ENCODE data around the gene FYB2.

Gene FYB2

DNA sequence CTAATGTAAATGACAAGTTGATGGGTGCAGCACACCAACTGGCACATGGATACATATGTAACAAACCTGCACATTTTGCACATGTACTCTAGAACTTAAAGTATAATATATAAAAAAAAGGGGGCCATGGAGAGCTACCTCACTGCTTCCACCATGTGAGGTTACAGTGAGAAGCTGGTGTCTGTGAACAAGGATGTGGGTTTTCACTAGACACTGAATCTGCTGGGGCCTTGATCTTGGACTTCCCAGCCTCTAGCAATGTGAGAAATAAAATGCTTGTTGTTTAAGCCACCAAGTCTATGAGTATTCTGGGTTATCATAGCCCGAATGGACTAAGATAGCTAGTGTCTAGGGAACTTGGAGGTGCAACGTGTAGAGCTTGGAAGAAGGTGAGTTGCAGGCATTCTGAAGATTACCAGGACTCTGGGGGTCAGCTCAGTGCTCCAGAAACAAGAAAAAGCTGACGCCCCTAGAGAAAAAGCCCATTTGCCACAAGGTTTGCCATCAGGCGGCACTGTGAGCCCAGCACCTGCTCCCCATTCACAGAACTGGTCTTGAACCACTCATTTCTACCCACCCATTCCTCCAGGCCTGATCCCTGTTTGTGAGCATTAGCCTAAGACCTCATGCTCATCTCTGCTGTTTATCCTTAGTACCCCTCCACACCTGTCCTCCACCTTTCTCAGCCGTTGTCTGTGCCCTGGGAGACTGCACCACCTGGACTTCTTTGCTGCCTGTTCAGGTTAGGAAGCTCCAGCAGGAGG lies 15.1 kb upstream of the FYB2 start:
- no peak for DNase-seq (ENCODE audit: low spot score)

DNA sequence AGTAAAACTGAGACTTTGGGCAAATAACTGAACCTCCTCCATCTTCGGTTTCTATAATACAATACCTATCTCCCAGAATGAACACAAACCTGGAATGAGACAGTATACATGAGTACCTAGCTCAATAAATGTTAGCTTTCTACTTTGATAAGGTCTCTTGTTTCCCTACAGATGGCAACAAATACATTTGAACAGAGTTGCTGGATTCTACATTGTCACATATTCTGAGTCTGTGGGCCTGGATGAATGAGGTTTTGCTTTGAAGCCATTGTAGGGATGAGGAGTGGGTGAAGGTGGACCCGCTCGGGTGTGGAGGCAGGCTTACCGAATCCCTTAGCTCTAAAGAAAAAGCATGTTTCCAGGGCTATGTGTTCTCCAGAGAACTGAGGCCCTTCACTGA lies 13.9 kb upstream of the FYB2 start:
- DNase-seq (ENCODE audit: low spot score) = no peak

- DNase-seq (ENCODE audit: low spot score) = peak; percentile 80
Measured at GRCh38 chr1:56831871-56832693, 12.9 kb upstream of the FYB2 start.

DNA sequence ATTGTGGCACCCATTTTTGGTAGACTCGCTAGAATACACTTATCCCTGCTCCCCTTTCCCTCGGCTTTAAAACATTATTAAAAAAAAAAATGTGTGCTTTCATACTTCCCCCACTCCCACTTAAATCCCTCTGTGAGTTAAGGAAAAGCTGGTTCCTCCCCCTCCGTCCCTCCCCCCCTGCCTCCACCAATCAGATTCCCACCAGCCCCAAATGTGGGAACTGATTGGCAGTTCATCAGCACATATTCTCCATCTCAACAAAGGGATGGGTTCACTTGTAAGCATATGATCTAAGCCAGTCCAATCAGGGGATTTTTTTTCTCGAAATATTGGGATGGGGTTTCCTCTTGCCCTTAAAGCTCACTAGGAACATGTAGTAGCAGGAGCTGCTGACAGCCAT lies 10.8 kb upstream of the FYB2 start:
- DNase-seq (ENCODE audit: low spot score) = no peak

- no peak for DNase-seq (ENCODE audit: low spot score)
Measured at GRCh38 chr1:56827711-56828110, 8.5 kb upstream of the FYB2 start.

- DNase-seq (ENCODE audit: low spot score) = no peak
Measured at GRCh38 chr1:56825436-56825835, 6.2 kb upstream of the FYB2 start.

- no peak for DNase-seq (ENCODE audit: low spot score)
Measured at GRCh38 chr1:56824938-56825337, 5.7 kb upstream of the FYB2 start.

- DNase-seq (ENCODE audit: low spot score) = no peak
Measured at GRCh38 chr1:56824271-56824670, 5.1 kb upstream of the FYB2 start.

DNA sequence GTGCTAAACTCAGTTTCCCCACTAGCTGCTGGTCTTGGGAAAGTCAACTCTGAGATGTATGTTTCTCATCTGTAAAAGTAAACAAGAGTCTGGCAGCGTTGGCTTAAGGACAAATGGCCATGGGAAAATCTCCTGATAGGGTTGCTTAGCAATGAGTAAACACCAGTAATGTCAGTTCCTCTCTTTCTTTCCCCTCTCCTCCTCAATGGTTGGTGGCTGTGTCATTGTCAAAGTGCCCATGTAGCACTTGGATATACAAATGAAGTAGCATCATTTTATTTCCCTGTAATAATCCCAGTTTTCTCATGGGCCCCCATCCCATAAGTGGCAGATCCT lies 2.2 kb upstream of the FYB2 start:
- no peak for DNase-seq (ENCODE audit: low spot score)

DNA sequence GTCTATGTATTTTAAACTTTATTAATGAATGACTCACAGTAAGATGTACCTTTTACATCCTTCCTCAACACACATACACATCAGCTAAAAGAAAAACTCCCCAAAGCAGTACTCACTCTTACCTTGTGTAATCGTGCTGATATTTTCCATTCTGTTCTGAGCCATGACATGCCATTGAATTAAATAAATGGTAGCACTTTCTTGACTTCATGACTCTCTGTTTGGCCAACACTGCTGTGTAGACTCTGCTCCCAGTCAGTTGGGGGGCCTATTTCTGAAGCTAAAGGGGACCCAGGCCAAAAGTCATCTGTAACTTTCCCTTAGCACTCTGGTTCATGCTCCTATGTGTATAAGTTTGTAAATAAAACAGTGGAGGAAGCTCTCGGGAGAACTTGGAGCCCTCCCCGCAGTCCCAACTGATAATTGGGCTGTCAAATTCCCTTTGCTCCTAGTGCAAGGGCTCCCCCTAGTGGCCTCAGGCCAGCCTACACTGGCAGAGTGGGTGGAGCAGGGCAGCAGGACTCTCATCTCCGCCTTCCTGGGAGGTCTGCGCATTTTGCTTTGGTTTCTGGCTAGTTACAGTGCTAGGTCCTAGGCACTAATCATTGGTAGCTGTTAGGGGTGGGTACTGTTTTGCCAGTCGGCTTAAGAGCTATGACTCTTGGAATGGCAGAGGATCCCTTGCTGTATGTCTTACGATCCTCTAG lies 1.7 kb upstream of the FYB2 start:
- peak; percentile 83 for DNase-seq (ENCODE audit: low spot score)

DNA sequence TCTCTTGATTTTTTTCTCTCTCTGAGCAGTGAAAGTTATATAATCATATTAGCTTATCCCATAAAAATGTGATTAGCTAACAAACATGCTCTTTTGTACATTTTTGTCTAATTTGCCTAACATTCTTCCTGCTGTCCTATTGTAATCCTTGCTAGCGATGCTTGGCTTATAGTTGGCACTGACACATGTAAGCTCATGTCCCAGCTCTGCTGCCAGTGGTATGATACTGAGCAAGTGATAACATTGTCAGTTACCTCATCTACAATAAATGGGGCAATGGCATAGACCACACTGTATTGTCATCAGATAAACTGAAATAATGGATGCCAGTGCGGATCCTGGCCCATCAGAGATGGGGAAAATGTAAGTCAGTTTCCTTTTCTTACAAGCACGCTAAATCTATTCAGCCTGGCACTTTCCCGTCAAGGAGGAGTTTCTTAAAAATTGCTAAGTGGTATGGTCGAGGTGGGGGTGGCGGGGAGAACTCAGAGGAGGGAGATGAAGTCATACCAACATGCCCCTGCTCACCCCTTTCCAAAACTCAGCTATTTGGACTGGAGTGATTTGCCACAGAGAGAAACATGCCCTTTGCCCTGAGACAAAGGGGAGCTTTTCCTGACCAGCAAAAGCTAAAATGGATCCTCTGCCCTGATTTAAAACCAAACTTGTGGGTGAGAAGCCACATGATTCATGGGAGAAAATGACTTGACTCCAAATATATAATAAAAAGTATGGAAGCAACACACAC lies 1.3 kb downstream of the FYB2 start:
- no peak for DNase-seq (ENCODE audit: low spot score)

- DNase-seq (ENCODE audit: low spot score) = no peak
Measured at GRCh38 chr1:56816909-56817308, 2.3 kb downstream of the FYB2 start.

DNA sequence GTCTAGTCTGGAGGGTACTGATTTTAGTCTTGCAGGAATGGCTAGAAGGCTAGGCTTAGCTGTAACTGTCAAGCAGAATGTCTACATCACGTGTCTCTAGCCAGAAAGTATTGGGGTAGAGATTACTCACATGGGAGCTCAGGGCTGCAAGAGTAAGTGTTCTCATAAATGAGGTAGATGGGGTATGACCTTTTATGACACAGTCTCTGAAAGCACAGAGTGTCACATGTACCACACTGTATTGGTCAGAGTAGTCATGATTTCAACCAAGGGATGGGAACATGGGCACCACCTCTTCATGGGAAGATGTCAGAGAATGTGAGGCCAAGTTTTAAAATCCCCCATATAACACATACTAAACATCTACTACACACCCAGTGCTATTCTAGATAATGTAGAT lies 2.9 kb downstream of the FYB2 start:
- DNase-seq (ENCODE audit: low spot score) = no peak

DNA sequence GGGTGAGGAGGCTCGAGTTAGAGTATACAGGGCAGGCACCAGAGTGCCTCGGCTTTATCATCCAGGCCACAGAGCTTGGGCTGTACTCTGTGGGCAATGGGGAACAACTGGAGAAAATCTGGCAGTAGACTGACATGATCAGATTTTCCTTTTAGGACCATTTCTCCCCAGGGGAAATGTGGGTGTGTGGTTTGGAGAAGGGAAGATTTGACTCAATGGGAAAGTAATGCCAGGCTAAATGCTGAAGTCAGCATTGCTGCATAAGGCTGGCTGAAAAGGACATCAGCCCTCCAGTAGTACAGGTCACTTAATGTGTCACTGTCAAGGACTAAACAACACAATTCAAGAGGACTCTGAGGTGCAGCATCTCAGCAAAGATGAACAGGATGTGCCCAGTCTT lies 5.0 kb downstream of the FYB2 start:
- no peak for DNase-seq (ENCODE audit: low spot score)

DNA sequence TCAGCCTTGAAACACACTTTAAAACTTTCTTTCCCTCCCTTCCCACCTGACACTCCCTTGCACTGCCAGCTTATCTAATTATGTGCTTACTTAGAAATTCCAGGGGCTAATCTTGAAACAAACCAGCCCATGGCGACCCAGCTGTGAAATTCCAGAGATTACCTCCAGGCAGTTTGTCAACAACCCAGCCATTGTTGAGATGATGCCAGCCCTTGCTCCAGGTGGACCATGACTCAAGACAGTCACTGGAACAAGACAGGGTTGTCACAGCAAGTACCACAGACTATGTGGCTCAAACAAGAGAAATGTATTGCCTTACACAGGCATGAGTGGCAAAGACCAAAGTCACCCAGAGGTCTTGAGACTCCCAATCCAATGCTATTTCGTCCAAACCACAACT lies 7.9 kb downstream of the FYB2 start:
- DNase-seq (ENCODE audit: low spot score) = no peak

GRCh38 chr1:56808410-56808809 lies 10.8 kb downstream of the FYB2 start:
- DNase-seq (ENCODE audit: low spot score) = no peak

GRCh38 chr1:56806804-56807203 lies 12.4 kb downstream of the FYB2 start:
- no peak for DNase-seq (ENCODE audit: low spot score)

DNA sequence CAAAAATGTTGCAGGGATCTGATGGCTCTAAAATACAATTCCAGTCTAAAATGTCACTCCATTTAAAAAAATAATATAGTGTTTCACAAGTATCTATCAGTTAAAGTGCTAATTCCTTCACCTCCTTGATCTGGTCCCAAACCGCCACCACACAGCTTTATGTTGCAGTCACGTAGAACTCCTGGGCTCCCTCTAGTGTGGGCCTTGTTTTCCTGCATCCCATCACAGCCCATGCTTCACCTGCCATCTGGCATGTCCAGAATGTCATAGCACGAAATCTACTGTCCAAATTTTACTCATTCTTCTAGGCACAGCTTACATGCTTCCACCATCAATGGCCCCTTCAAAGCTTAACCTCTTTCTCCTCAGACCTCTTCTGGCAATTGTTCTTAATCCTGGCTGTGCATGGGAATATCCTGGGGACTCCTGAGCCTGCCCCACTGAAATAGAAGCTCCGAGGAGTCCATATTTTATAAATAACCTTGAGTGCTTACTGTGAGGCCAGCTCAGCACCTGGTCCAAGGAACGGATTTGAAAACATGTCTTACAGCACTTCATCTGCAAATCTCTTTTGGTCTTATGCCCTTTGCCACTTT lies 15.5 kb downstream of the FYB2 start:
- DNase-seq (ENCODE audit: low spot score) = peak; percentile 27

DNA sequence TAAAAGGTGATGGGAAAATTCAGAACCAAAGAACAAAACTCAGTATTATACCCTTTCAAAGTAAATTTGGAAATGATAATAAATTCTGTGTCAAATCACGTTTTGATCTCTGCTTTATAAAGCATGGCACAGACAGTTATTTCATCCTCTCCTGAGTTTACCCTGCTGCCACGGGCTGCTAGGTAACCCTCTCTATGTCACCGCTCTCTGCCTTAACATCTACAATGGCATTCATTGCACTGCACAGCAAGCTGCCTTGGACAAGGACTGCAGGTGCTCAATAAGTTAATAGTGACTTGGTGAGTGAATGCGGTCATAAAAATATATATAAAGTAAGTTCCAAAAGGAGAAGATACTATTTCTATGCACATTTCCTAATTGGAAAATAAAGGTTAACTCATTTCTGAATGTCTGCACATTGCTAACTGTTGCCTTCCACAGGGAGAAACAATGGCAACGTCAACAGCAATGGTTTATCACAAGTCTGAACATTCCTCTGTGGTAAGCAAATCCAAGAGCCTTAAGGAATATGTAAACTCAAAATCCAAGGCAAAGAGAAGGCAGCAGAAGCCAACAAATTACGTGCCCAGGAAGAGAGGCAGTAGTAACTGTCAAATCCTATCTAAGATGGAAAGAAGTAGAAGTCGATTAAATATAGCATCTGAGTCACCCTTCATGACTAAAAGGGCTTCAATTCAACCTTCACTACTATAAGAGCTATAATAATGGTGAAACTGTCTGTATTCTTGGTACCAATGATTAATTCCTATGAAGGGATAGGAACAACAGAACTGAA lies 19.4 kb downstream of the FYB2 start:
- peak; percentile 34 for DNase-seq (ENCODE audit: low spot score)

DNA sequence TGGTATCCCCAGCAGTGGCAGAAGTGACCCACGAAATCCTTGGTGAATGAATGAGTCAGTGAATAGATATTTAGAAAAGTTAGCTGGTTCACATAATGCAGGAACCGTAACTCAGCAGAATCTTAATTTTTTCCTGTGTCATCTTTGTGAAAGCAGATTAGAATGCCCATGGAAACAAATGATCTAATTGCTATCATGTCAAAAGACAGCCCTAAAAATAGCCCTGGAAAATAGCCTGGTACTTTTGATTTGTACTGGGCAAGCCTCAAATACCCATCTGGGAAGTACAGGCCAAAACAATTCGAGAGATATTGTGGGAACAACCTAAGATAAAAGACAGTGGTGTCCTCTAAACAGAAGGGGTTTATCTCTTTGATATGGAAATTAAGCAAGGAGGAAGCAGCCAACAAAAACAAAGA lies 21.1 kb downstream of the FYB2 start:
- DNase-seq (ENCODE audit: low spot score) = peak; percentile 30

DNA sequence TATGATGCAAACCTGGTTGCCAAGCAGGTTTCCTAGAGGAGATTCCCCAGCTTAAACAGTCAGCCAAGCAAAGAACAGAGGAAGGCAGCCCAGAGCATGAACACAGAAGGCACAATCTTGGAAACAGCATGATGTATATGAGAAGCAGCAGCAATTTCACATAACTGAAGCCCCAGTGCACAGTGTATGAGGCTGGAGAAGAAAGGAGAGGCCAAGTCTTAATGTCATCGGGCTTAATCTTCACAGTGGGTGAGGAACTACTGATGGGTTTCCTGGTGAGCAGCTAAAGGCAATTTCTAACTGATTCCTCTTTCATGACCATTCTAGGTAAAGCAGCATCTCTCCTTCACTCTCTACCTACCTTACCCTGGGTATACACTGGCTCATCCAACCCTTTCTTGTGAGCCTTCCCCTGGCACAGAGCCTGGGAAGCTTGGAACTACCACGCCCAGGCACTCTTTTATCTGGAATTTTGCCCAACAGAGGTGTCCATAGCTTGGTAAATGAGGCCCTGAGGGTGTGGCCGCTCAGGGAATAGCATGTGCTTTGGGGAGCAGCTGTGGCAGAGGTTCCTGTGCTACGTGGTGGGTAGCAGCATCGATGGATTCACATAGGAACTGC lies 22.0 kb downstream of the FYB2 start:
- no peak for DNase-seq (ENCODE audit: low spot score)

All from AG08396 (cell line).